SJCRH30 (cell line): ENCODE results near the gene ITGA11. TPM values are rescaled to one million over a fixed set of nuclear protein-coding genes. Genes with fewer than 3 reads are reported as not detected.

Experiments
- DNase-seq, 2 experiments: peaks; one replicate each; pipeline ENCODE4 v3.0.0-alpha.2; 2015 to 2020
- H3K27ac ChIP-seq: fragments of 250-450 bp; sonication (Bioruptor Pico); 2 replicates; pipeline ENCODE4 v1.5.1; 2020; ENCODE audit warnings: mild to moderate bottlenecking, moderate library complexity
- H3K27me3 ChIP-seq: fragments of 250-450 bp; sonication (Bioruptor Pico); 2 replicates; pipeline ENCODE4 v1.5.1; 2020; ENCODE audit warnings: mild to moderate bottlenecking, moderate library complexity
- H3K36me3 ChIP-seq: fragments of 250-450 bp; sonication (Bioruptor Pico); 2 replicates; pipeline ENCODE4 v1.5.1; 2020; ENCODE audit warnings: mild to moderate bottlenecking, moderate library complexity
- H3K4me1 ChIP-seq: fragments of 250-450 bp; sonication (Bioruptor Pico); 2 replicates; pipeline ENCODE4 v1.5.1; 2020; ENCODE audit warnings: mild to moderate bottlenecking, moderate library complexity
- H3K4me3 ChIP-seq: fragments of 250-450 bp; sonication (Bioruptor Pico); 2 replicates; pipeline ENCODE4 v1.5.1; 2020; ENCODE audit warnings: mild to moderate bottlenecking, moderate library complexity
- H3K9me3 ChIP-seq: fragments of 250-450 bp; sonication (Bioruptor Pico); replicated peaks from 2 replicates; pipeline ENCODE4 v1.5.1; 2020; ENCODE audit warnings: mild to moderate bottlenecking, moderate library complexity
- total RNA-seq: library from RNA; depleted of rRNA; stranded (reverse); fragments of >200 nt; shearing (Covaris generic); gene quantifications from 2 replicates; pipeline ENCODE4 v1.2.3, GENCODE V29; 2014

ITGA11 gene
- total RNA-seq, 1 experiment from 2014 or later: not detected

GRCh38 chr15:68376447-68377060, 55.4 kb downstream of the ITGA11 start:
- Histone ChIP-seq H3K4me1 (peaks cover 12% of the 10 kb centered on the region), H3K4me3 (no peak overlapping the region), H3K9me3 (no peaks in the 10 kb centered on the region), H3K27ac (no peak overlapping the region), H3K27me3 (no peaks in the 10 kb centered on the region), H3K36me3 (no peaks in the 10 kb centered on the region)
- DNase-seq: peak in 1 of 2 experiments; percentile 19

GRCh38 chr15:68375716-68376220, 56.2 kb downstream of the ITGA11 start:
- Histone ChIP-seq H3K4me1 (peaks cover 12% of the 10 kb centered on the region), H3K27ac (no peak overlapping the region), H3K9me3 (no peaks in the 10 kb centered on the region), H3K27me3 (no peaks in the 10 kb centered on the region), H3K36me3 (no peaks in the 10 kb centered on the region), H3K4me3 (no peak overlapping the region)
- DNase-seq: no peak

- peak; percentile 46 to 85 for DNase-seq
- peaks cover 12% of the 10 kb centered on the region for H3K4me1 ChIP-seq
- H3K4me3 ChIP-seq: no peak overlapping the region
- H3K27me3 ChIP-seq: no peaks in the 10 kb centered on the region
- no peaks in the 10 kb centered on the region for H3K9me3 ChIP-seq
- 0 out of 2 replicates have a peak overlapping the region, but pooled peaks have one; percentile 1 for H3K27ac ChIP-seq
- no peaks in the 10 kb centered on the region for H3K36me3 ChIP-seq
Observed at GRCh38 chr15:68375191-68375631, 56.8 kb downstream of the ITGA11 start.

DNA sequence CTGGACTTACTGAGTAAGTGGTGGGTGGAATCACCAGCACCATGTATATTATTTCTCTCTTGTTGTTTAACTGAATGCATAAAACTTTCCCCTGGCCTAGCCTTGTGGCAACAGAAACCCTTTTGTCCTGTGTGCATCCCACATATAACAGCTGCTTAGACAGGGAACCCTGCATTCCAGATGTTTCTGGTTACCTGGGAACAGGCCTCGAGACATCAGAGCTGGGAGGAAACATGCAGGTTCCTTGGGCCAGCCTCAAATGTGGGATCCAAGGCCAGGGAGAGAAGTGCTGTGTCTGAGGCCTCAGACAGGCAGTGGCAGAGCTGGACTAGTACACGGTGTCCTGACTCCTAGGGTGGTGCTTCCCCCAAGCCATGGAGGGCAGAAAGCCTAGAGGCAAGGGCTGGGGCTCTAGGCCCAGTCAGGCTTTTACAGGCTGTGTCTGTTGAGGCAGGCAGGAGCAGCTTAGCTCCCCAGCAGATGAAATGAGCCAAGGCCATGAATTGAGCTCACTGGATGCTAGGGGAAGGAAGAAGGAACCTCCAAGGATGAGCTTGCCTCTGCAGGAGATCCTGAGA, 57.7 kb downstream of the ITGA11 start:
- no peak for DNase-seq
- peaks cover 12% of the 10 kb centered on the region for H3K4me1 ChIP-seq
- H3K27me3 ChIP-seq: no peaks in the 10 kb centered on the region
- no peaks in the 10 kb centered on the region for H3K9me3 ChIP-seq
- H3K27ac ChIP-seq: no peak overlapping the region
- no peaks in the 10 kb centered on the region for H3K36me3 ChIP-seq
- H3K4me3 ChIP-seq: no peak overlapping the region

- H3K4me1 ChIP-seq: peaks cover 12% of the 10 kb centered on the region
- no peak for DNase-seq
Observed at GRCh38 chr15:68373028-68373427, 58.9 kb downstream of the ITGA11 start.

DNA sequence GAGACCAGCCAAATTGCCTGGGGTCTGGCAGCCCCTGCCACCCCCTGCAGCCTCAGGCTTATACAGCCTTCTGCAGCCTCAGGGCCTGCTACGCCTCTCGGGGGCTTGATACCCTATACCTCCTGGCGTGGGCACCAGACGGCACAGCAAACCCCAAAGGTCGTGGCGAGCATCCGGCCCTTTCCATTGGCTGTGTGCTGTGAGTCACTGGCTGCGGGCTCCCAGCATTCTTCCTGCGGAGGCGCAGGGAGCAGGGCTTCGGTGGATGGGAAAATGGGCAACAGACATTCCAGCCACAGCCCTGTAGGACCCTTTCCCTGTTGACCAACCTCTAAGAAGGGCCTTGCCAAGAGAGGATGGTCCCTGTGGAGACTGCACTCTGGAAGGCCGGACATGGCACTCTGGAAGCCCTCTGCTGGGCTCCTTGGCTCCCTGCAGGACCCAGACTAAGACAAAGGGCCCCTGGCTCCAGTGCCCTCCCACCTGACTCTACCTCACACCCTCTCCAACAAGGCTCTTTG, 59.6 kb downstream of the ITGA11 start:
- H3K9me3 ChIP-seq: no peaks in the 10 kb centered on the region
- peaks cover 12% of the 10 kb centered on the region for H3K4me1 ChIP-seq
- DNase-seq: peak in 1 of 2 experiments; percentile 43
- no peak overlapping the region for H3K27ac ChIP-seq
- H3K4me3 ChIP-seq: no peak overlapping the region
- H3K27me3 ChIP-seq: peaks cover 6% of the 10 kb centered on the region; the same call in 1 of the 2 replicates
- H3K36me3 ChIP-seq: no peaks in the 10 kb centered on the region

More at GRCh38 chr15:68373028-68373427, 58.9 kb downstream of the ITGA11 start:
- no peak overlapping the region for H3K4me3 ChIP-seq
- no peaks in the 10 kb centered on the region for H3K36me3 ChIP-seq
- H3K9me3 ChIP-seq: no peaks in the 10 kb centered on the region
- H3K27ac ChIP-seq: no peak overlapping the region
- no peaks in the 10 kb centered on the region for H3K27me3 ChIP-seq

DNA sequence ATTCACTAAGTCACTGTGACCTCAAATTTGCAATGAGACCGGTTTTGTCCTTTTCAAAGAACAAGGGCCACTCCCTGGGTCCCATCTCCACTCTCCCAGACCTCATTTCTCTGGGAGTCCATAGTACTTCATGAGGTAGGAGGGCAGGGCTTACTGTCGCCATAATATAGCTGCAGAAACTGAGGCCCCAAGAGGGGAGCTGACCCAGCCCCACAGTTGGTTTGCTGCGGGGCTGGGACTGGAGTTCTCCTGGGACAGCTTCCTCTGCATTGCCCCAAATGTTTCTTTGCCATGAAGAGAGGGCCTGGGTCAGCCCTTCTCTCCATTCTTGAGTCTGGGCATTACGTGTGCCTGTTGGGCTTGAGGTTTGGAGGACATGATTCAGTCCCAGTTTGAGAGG, 60.1 kb downstream of the ITGA11 start:
- no peaks in the 10 kb centered on the region for H3K36me3 ChIP-seq
- DNase-seq: no peak
- H3K27ac ChIP-seq: no peak overlapping the region
- peaks cover 7% of the 10 kb centered on the region; the same call in 1 of the 2 replicates for H3K27me3 ChIP-seq
- peaks cover 12% of the 10 kb centered on the region for H3K4me1 ChIP-seq
- H3K9me3 ChIP-seq: no peaks in the 10 kb centered on the region
- H3K4me3 ChIP-seq: no peak overlapping the region

- no peak for DNase-seq
- no peaks in the 10 kb centered on the region for H3K9me3 ChIP-seq
- no peaks in the 10 kb centered on the region for H3K36me3 ChIP-seq
- H3K4me3 ChIP-seq: no peak overlapping the region
- no peak overlapping the region for H3K27ac ChIP-seq
- peaks cover 7% of the 10 kb centered on the region; the same call in 1 of the 2 replicates for H3K27me3 ChIP-seq
- peaks cover 12% of the 10 kb centered on the region for H3K4me1 ChIP-seq
Observed at GRCh38 chr15:68371160-68371559, 60.8 kb downstream of the ITGA11 start.

DNA sequence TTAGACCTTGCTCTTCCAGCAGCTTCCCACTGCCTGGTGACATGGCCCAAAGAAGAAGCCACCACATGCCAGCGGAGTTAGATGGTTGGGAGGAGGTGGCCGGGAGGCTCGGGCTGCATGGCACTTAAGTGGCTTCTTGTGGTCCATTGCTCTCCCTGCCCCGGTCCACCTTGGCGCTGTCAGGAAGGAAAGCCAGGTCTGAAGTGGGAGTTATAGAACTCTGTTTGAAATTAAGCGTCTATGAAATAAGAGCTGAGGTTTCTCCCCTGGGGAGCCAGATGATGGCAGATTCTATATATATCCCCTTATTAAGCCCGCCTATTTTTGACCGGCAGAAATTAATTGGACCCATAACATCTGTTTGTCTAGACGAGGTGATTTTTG, 61.2 kb downstream of the ITGA11 start:
- Histone ChIP-seq H3K4me1 (peaks cover 12% of the 10 kb centered on the region), H3K4me3 (no peak overlapping the region)
- DNase-seq: no peak

GRCh38 chr15:68369931-68370767, 61.8 kb downstream of the ITGA11 start:
- no peak overlapping the region for H3K27ac ChIP-seq
- H3K4me1 ChIP-seq: peaks cover 7% of the 10 kb centered on the region

More for the DNA sequence above, 61.2 kb downstream of the ITGA11 start:
- H3K36me3 ChIP-seq: no peaks in the 10 kb centered on the region
- H3K27me3 ChIP-seq: peaks cover 8% of the 10 kb centered on the region; the same call in 1 of the 2 replicates
- H3K9me3 ChIP-seq: no peaks in the 10 kb centered on the region
- H3K27ac ChIP-seq: no peak overlapping the region

GRCh38 chr15:68368731-68369435, 63.1 kb downstream of the ITGA11 start:
- Histone ChIP-seq H3K27ac (no peak overlapping the region), H3K27me3 (peaks cover 14% of the 10 kb centered on the region; the same call in 1 of the 2 replicates), H3K4me3 (no peak overlapping the region), H3K36me3 (no peaks in the 10 kb centered on the region), H3K9me3 (no peaks in the 10 kb centered on the region), H3K4me1 (no peaks in the 10 kb centered on the region)
- no peak for DNase-seq

More at GRCh38 chr15:68369931-68370767, 61.8 kb downstream of the ITGA11 start:
- no peak overlapping the region for H3K4me3 ChIP-seq
- H3K27me3 ChIP-seq: peaks cover 9% of the 10 kb centered on the region; the same call in 1 of the 2 replicates
- no peak for DNase-seq
- H3K36me3 ChIP-seq: no peaks in the 10 kb centered on the region
- H3K9me3 ChIP-seq: no peaks in the 10 kb centered on the region

DNA sequence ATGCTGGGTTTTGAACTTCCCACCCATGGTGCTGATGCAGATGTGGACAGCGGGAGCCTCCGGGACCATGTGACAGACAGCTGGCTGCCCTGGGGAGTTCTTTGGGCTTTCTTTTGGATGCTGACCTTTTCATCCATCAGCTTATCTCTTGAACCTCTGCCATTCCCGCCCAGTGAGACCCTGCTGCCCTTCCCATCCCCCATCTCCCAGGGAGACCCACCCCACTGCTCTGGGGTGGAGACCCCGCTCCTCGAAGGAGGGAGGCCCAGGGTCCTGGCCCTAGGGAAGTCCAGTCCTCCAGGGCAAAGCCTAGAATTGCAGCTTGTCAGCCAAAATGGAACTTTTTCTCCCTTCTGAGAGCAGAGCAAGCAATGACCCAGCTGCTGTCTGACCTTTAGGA, 64.0 kb downstream of the ITGA11 start:
- no peaks in the 10 kb centered on the region for H3K4me1 ChIP-seq
- H3K36me3 ChIP-seq: no peaks in the 10 kb centered on the region
- DNase-seq: no peak
- H3K27ac ChIP-seq: no peak overlapping the region
- H3K9me3 ChIP-seq: no peaks in the 10 kb centered on the region
- peaks cover 14% of the 10 kb centered on the region for H3K27me3 ChIP-seq
- no peak overlapping the region for H3K4me3 ChIP-seq

- Histone ChIP-seq H3K9me3 (no peaks in the 10 kb centered on the region), H3K4me1 (no peaks in the 10 kb centered on the region)
Observed at GRCh38 chr15:68367226-68367625, 64.7 kb downstream of the ITGA11 start.

DNA sequence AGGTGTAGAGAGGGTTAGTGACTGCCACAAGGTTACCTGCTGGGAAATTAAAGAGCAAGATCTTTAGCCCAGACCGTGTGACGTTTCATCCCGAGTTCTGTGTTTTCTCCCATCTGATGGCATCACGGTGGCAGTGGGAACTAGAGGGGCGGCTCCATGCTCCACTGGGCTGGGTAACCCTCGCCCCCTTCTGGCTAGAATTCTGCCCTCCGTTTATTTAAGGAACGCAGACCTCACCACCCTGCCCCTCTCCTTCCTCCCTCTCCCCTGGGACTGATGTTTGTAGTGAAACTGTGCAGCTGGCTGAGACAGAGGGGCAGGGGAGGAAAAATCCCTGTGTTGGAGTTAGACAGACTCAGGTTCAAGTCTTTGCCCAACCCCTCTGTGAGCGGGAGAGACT, 65.6 kb downstream of the ITGA11 start:
- no peaks in the 10 kb centered on the region for H3K4me1 ChIP-seq
- H3K27ac ChIP-seq: no peak overlapping the region
- no peak for DNase-seq
- H3K36me3 ChIP-seq: no peaks in the 10 kb centered on the region
- H3K27me3 ChIP-seq: peaks cover 14% of the 10 kb centered on the region
- H3K9me3 ChIP-seq: no peaks in the 10 kb centered on the region
- H3K4me3 ChIP-seq: no peak overlapping the region

More at GRCh38 chr15:68367226-68367625, 64.7 kb downstream of the ITGA11 start:
- Histone ChIP-seq H3K27ac (no peak overlapping the region), H3K36me3 (no peaks in the 10 kb centered on the region), H3K27me3 (peaks cover 14% of the 10 kb centered on the region), H3K4me3 (no peak overlapping the region)
- DNase-seq: no peak
